SKM-1 treated with dmso at 0.1 percent for 144 hours (cell line): ENCODE data around the gene BCL2L2.
"Not testable (repeated sequence)": the region's sequence is repeated elsewhere in the genome, so short reads cannot be mapped to it uniquely, and the experiment has no call there.

Source experiments
- DNase-seq: peaks from one replicate; lab custom pipeline; 2025; ENCODE audit not compliant: unreplicated experiment; lab: John Stamatoyannopoulos, UW

The BCL2L2 gene

DNA sequence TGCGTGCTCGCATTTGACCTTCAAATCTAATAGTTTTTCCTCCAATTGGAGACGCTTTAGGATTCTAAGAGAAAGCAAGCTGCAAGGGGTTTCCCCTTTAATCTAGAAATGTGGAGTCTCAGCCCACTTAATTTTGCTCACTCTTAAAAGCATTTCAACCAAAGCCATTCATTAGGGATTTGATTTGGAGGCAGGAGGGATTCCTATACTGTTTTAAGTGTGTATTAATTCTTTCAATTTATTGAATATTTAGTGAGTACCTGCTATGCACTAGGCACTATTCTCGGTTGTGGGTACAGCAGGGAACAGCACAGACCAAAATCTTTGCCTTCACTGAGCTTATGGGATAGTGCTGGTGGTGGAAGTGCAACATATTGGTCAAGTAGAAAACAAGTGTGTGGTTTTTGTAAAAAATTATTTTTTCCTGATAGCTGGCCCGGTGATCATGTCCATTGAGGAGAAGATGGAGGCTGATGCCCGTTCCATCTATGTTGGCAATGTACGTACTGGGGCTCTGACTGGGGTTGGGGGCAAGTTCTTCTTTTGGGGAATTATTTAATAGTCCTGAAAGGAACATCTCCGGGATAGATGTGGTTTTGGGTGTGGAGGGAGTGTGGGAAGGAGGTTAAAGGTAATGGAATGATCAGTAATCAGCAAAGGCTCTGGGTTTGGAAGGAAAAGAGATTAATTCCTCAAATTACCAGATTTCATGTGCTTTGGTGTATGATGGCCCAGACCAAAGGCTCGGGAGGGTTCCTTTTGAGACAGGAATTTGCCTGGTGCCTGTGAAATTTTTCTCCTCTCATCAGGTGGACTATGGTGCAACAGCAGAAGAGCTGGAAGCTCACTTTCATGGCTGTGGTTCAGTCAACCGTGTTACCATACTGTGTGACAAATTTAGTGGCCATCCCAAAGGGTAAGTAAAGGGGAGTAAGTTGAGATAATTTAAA, 16.2 kb downstream of the BCL2L2 start:
- no peak for DNase-seq

DNA sequence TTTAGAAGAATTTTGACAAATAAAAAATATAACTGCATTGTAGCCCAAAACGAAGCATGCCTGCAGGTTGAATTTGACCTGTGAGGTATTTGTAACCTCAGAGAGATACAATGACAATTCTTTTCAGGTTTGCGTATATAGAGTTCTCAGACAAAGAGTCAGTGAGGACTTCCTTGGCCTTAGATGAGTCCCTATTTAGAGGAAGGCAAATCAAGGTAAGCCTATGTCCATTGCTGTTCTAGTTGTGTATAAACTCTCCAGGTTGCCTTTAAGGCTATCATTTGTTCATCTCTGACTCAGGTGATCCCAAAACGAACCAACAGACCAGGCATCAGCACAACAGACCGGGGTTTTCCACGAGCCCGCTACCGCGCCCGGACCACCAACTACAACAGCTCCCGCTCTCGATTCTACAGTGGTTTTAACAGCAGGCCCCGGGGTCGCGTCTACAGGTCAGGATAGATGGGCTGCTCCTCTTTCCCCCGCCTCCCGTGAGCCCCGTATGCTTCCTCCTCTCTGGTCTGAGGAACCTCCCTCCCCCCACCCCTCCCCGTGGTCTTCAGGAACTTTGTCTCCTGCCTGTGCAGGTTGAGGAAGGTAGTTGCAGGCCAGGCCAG, 17.3 kb downstream of the BCL2L2 start:
- DNase-seq, result no peak

- DNase-seq, result no peak
Measured at GRCh38 chr14:23324455-23324846, 17.8 kb downstream of the BCL2L2 start.

DNA sequence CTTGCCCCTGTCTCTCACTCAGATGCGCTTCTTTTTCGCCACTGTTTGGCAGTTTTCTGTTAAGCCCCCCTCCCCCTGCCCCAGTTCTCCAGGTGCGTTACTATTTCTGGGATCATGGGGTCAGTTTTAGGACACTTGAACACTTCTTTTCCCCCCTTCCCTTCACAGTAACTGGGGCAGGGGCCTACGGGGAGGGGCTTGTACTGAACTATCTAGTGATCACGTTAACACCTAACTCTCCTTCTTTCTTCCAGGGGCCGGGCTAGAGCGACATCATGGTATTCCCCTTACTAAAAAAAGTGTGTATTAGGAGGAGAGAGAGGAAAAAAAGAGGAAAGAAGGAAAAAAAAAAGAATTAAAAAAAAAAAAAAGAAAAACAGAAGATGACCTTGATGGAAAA, 18.4 kb downstream of the BCL2L2 start:
- DNase-seq, result no peak

DNA sequence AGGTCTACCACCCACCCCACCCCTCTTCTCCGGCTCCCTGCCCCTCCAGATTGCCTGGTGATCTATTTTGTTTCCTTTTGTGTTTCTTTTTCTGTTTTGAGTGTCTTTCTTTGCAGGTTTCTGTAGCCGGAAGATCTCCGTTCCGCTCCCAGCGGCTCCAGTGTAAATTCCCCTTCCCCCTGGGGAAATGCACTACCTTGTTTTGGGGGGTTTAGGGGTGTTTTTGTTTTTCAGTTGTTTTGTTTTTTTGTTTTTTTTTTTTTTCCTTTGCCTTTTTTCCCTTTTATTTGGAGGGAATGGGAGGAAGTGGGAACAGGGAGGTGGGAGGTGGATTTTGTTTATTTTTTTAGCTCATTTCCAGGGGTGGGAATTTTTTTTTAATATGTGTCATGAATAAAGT, 19.1 kb downstream of the BCL2L2 start:
- DNase-seq, result not testable (repeated sequence)

GRCh38 chr14:23326491-23327332, 20.1 kb downstream of the BCL2L2 start:
- DNase-seq, result no peak

DNA sequence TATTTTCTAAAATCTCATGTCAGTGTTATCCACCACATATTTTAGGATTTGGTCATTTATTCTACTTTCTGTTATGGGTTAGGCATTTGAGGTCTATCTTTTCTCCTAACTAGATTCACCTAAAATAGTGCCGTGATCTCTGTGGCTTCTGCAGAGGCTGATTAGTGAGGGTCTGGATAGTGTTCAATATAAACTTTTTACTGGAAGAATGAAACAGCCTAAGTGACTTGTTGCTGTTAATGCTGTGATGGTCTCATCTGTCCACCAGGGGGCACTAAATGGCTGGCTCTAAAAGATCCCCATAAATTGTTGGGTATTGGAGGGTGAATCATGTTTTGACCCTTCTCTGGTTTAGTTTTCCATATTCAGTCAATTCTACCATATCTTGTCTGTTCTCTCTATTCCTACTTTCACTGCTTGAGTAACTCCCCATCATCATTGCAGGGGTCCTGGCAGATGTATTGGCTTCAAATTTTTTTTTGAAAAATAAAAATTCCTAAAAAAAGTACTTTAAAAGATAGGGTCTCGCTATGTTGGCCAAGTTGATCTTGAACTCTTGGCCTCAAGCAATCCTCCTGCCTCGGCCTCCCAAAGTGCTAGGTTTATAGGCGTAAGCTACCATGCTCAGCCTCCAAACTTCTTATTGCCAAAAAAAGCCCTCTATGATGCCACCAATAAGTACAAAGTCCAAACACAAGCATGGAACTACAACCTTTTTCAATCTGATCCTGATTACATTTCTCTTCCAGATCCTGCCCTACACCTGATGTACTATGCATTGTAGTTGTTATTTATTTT, 21.5 kb downstream of the BCL2L2 start:
- peak; percentile 8 for DNase-seq

GRCh38 chr14:23335623-23336022, 29.0 kb downstream of the BCL2L2 start:
- no peak for DNase-seq

- DNase-seq, result no peak
Measured at GRCh38 chr14:23339506-23340268, 33.1 kb downstream of the BCL2L2 start.

DNA sequence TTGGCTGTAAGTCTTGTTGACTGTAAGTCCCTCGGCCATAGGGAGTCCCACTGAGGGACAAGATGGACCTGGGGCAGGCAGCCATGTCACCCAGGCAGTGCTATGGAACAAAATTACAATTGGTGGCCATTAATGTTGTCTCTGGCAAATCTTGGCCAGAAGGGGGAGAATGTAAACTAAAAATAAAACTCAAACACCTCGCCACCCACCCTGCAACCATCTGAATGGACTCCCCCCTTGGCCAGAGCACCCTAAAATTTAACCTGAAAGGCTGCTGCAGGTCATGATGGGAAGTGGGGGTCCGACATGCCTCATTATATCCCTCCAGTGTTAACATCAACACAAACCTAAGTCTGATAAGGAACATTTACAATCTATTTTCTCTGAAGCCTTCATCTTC, 37.8 kb downstream of the BCL2L2 start:
- DNase-seq, result no peak

DNA sequence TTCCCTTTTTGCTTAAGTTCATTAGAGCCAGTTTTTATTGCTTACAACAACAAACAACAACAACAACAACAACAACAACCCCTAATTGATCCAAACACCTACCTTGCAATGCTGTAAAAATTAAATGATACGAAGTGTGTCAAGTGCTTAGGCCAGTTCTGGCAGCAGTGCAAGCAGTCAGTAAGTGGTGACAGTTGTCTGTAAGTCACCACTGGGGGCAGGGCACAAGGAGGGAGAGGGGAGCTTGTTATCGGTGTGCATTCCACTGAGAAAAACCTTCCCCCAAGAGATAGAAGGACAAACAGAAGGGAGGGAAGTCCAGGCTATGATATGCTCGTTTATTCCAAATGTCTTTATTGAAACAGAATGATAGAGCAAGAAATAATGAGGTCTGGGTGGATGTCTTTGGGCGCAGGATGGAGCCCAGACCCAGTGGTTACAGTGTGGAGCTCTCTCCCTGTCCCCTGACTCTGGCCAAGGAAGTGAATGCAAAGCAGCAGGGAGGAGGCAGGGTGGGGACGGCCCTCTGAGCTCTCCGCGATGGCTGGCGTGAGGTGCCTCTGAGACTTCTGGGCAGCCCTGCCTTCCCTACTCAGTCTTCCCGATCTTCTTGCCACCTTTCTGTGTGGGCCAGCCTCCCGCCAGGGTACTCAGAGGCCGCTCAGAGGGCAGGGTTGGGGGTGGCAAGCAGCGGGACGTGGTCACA, 39.5 kb downstream of the BCL2L2 start:
- DNase-seq, result no peak

DNA sequence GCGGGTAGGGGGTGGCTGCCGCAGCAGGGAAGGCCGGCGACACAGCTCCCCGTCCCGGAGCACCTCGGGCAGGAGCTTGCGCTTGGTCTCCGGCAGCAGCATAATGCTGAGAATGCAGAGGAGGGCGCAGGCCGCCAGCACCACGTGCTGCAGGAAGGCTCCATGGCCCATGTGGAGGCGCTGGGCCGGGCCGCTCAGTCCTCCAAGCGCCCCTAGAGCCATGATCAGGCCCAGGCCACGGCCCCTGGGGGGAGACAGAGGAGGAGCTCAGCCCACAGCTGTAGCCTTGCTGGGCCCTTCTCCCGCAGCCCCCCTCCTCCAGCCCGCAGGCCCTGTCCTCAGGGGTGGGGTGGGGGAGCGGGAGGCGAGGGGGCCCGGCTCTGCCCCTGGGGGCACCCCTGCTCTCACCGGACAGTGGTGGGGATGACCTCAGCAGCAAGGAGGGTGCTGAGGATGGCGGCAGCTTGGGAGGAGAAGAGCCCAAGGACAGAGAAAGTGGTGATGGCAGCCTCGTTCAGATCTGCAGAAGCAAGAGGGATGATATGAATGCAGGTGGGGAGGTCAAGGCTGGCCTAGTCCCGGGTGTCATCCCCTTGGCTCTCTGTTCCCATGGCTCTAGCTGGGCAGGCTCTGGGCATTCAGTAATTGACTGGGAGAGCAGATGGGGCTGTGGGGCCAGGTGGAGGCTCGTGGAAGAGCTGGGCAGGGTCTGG, 40.2 kb downstream of the BCL2L2 start:
- no peak for DNase-seq

DNA sequence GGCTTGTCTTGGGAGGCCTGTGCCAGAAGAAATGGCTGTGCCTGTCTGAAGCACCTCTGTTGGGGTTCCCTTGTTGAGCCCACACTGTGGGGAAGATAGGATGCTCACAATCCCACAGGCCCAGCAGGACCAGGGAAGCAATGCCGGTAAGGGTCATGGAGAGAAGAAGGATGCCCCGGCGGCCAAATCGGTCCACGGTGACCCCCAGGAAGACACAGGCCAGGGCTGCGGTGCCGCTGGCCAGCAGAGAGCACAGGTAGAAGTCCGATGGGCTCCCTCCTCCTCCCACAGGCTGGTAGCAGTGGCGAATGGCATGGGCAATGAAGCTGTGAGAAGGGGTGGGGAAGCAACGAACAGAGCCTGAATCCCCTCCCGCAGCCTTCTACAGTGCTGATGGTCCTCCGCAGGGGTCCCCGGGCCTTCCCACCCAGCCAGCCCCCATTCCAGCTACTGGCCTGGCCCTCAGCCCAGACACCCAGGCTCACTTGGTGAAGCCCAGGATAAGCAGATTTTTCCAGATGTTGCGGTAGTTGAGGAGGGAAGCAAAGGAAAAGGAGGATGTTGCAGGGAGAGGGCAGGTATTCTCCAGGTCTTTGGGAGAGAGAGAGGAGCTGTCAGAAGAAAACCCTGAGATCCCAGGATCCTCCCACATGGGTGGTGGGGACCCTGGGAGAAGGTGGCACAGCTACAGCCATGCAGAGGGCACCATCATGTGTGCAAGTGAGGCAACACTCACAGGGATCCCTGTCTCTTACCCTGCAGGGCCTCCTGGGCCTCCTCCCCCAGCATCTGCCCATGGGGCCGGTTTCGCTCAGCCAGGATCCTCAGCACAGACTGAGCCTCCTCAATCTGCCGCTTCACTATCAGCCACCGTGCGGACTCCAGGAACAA, 41.0 kb downstream of the BCL2L2 start:
- no peak for DNase-seq

DNA sequence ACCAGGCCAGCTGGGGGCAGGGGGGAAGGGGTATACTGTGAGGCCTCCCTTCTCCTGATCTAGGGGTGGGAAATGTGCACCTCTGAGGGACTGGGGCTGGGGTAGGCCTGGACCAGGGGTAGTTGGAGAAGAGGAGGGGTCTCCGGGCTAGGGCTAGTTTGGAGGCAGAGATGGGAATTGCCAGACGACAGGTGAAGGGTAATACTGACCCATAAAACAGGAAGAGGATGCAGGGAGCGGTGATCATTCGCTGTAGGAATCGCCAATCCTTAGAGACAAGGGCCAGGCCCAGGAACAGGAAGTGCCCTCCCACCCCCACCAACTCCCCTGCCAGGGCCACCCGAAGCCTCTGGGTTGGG, 41.6 kb downstream of the BCL2L2 start:
- DNase-seq, result no peak

GRCh38 chr14:23349156-23349845, 42.7 kb downstream of the BCL2L2 start:
- no peak for DNase-seq

DNA sequence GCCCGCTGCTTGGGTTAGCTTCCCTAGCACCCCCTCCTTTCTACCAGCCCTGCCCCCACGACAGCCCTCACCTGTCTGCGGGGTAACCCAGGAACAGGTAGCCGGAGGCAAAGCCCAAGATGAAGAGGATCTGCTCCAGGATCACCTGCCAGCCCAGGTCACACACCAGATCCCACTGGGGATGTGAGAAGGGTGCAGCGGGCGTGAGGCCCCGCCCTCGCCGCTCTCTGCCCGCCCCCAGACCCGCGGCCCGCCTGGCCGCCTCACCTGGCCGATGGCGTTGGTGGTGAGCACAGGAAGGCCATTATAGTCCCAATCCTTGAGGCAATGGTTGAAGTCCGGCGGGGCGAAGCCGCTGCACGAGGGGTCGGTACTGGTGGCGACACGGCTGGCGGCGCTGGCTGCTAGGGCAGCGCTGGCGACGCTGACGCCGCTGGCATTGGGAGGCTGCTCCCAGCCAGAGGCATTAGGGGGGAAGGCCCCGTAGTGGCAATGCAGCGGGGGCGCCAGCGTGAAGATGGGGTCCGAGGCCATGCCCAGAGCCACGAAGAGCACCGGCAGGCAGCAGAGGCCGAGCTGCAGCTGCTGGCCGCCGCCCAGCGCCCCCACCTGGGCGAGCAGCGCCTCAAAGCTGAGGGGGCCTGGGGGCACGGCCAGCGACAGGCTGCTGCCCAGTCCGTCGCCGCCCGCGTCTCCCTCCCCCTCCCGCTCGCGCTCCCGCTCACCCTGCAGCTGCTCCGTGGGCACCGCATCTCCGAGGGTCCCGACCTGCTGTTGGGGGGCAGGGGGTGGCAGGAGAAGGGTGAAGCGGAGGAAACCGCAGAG, 45.3 kb downstream of the BCL2L2 start:
- no peak for DNase-seq
